Erythroblast (primary cell): ENCODE data around the gene ATP6V1A.

Experiments used
- GATA1 ChIP-seq: IDR thresholded peaks from 2 replicates; pipeline ENCODE4 v1.6.1; 2011; ENCODE audit warnings: low read depth, mild to moderate bottlenecking, control low read depth, low read length, moderate library complexity
- POLR2A ChIP-seq: IDR thresholded peaks from 2 replicates; pipeline ENCODE4 v1.6.1; 2011; ENCODE audit warnings: mild to moderate bottlenecking, low read length

- TF ChIP-seq POLR2A: no peak
- TF ChIP-seq GATA1: no peak
These were observed 3.7 kb upstream of the ATP6V1A start for GRCh38 chr3:113743006-113743630.
